GM12891 (cell line): ENCODE measurements around the gene JMJD7.

Experiments used
- DNase-seq: peaks from one replicate; pipeline ENCODE4 v3.0.0; 2011; ENCODE audit warnings: low spot score; ENCODE audit not compliant: insufficient read length
- FAIRE-seq: peaks from 2 replicates; lab custom pipeline; 2011; peaks lifted over from hg19 to GRCh38; lab: Jason Lieb, UNC
- PAX5 ChIP-seq: IDR thresholded peaks from 2 replicates; pipeline ENCODE4 v1.6.1; 2011; ENCODE audit warnings: low read length, moderate library complexity, mild to moderate bottlenecking; ENCODE audit not compliant: insufficient read depth, severe bottlenecking
- POLR2A ChIP-seq: IDR thresholded peaks from 2 replicates; pipeline ENCODE4 v1.6.1; 2011; ENCODE audit warnings: low read depth, low read length, control low read depth
- POLR2AphosphoS5 ChIP-seq: IDR thresholded peaks from 2 replicates; pipeline ENCODE4 v1.6.1; 2011; ENCODE audit warnings: low read depth, low read length, control low read depth
- POU2F2 ChIP-seq: IDR thresholded peaks from 2 replicates; pipeline ENCODE4 v1.6.1; 2011; ENCODE audit warnings: low read depth, mild to moderate bottlenecking, control low read depth, low read length, moderate library complexity
- SPI1 ChIP-seq: IDR thresholded peaks from 2 replicates; pipeline ENCODE4 v1.6.1; 2011; ENCODE audit warnings: low read depth, low read length, control low read depth
- TAF1 ChIP-seq: IDR thresholded peaks from 2 replicates; pipeline ENCODE4 v1.6.1; 2011; ENCODE audit warnings: low read depth, low read length, control low read depth

JMJD7 gene

GRCh38 chr15:41840673-41841072 lies 12.8 kb downstream of the JMJD7 start:
- no peak for DNase-seq
- FAIRE-seq: no peak
- TF ChIP-seq PAX5: no peak

GRCh38 chr15:41841131-41841530 lies 13.2 kb downstream of the JMJD7 start:
- TF ChIP-seq POLR2A (no peak), PAX5 (no peak), TAF1 (no peak)

GRCh38 chr15:41842229-41842628 lies 14.3 kb downstream of the JMJD7 start:
- no peak for FAIRE-seq
- TF ChIP-seq POLR2A: no peak
- no peak for TF ChIP-seq PAX5
- TF ChIP-seq SPI1: no peak
- no peak for TF ChIP-seq POLR2AphosphoS5
- TF ChIP-seq TAF1: no peak
- no peak for TF ChIP-seq POU2F2
- no peak for DNase-seq

More at GRCh38 chr15:41841131-41841530, 13.2 kb downstream of the JMJD7 start:
- FAIRE-seq: no peak
- DNase-seq: no peak

GRCh38 chr15:41843571-41843970 lies 15.7 kb downstream of the JMJD7 start:
- FAIRE-seq: no peak
- TF ChIP-seq POLR2A: no peak
- TF ChIP-seq TAF1: no peak
- TF ChIP-seq POLR2AphosphoS5: no peak
- no peak for TF ChIP-seq SPI1
- no peak for TF ChIP-seq POU2F2
- no peak for TF ChIP-seq PAX5
- DNase-seq: no peak

- DNase-seq (no peak), FAIRE-seq (no peak)
- TF ChIP-seq PAX5 (no peak), POLR2A (no peak), POLR2AphosphoS5 (no peak), TAF1 (no peak), POU2F2 (no peak), SPI1 (no peak)
Observed at GRCh38 chr15:41844814-41845213, 16.9 kb downstream of the JMJD7 start.

GRCh38 chr15:41847206-41847605 lies 19.3 kb downstream of the JMJD7 start:
- DNase-seq: no peak
- no peak for TF ChIP-seq POLR2A
- no peak for TF ChIP-seq POU2F2
- TF ChIP-seq PAX5: no peak
- no peak for TF ChIP-seq POLR2AphosphoS5
- FAIRE-seq: no peak

GRCh38 chr15:41847981-41848380 lies 20.1 kb downstream of the JMJD7 start:
- DNase-seq: no peak

GRCh38 chr15:41848631-41849030 lies 20.7 kb downstream of the JMJD7 start:
- FAIRE-seq: no peak
- TF ChIP-seq POU2F2 (no peak), POLR2AphosphoS5 (no peak)
- no peak for DNase-seq

More at GRCh38 chr15:41847981-41848380, 20.1 kb downstream of the JMJD7 start:
- TF ChIP-seq POLR2AphosphoS5 (no peak), POLR2A (no peak), TAF1 (no peak), SPI1 (no peak), POU2F2 (no peak), PAX5 (no peak)
- no peak for FAIRE-seq

- TF ChIP-seq PAX5: no peak
- TF ChIP-seq TAF1: no peak
- no peak for TF ChIP-seq POU2F2
- TF ChIP-seq POLR2AphosphoS5: no peak
- DNase-seq: no peak
- no peak for FAIRE-seq
Observed at GRCh38 chr15:41849204-41849603, 21.3 kb downstream of the JMJD7 start.

- FAIRE-seq (no peak), DNase-seq (no peak)
- no peak for TF ChIP-seq POU2F2
- no peak for TF ChIP-seq TAF1
- TF ChIP-seq POLR2A: no peak
- TF ChIP-seq PAX5: no peak
- no peak for TF ChIP-seq SPI1
- TF ChIP-seq POLR2AphosphoS5: no peak
Observed at GRCh38 chr15:41849861-41850260, 22.0 kb downstream of the JMJD7 start.

GRCh38 chr15:41850482-41851166 lies 22.7 kb downstream of the JMJD7 start:
- no peak for FAIRE-seq
- DNase-seq: no peak

More at GRCh38 chr15:41850482-41851166, 22.7 kb downstream of the JMJD7 start:
- no peak for TF ChIP-seq PAX5
- no peak for TF ChIP-seq SPI1
- TF ChIP-seq POLR2AphosphoS5: no peak
- TF ChIP-seq POLR2A: no peak
- no peak for TF ChIP-seq POU2F2
- no peak for TF ChIP-seq TAF1
